ENCODE data around the gene RHOB.
"Not testable (repeated sequence)": the region's sequence is repeated elsewhere in the genome, so short reads cannot be mapped to it uniquely, and the experiment has no call there.

The RHOB gene

GRCh38 chr2:20422402-20423271 lies 24.2 kb upstream of the RHOB start:
- DNase-seq: no peak

DNA sequence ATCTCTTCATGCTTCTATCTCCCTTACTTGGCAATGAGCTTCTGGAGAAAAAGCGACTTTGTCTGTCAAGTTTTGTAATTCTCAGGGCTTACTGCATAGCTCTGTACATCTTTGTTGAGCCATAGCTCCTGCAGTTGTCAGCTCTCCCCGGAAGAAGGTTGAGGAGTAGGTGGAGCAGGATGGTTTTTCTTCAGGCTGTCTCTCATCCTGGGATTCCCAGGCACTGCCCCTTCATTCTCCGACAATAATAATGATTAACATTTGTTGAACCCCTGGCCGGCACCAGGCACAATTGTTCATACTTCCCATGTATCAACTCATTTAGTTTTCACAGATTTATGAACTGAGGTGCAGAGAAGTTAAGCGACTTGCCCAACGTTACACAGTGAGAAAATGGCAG lies 23.5 kb upstream of the RHOB start:
- DNase-seq: no peak

- no peak for DNase-seq
These were observed 23.0 kb upstream of the RHOB start for GRCh38 chr2:20423847-20424246.

GRCh38 chr2:20424300-20425290 lies 22.3 kb upstream of the RHOB start:
- DNase-seq: no peak

DNA sequence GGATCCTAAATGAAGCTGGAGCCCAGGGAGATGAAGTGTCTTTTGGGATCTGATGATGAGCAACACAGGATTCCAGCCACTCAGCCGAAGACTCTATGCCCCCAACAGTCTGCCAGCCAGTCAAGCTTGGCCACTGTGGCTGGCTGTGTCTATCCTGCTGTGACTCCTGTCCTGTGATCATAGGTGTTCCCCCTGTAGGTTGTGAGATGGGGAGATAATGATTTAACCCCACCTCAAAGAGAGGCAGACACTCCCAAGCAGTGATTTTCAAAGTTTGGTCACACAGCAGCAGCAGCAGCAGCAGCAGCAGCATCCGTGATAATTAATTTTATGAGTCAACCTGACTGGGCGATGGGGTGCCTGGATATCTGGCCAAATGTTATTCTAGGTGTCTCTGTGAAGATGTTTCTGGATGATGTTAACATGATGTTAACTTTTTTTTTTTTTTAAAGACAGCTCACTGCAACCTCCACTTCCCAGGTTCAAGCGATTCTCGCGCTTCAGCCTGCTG lies 21.4 kb upstream of the RHOB start:
- DNase-seq: no peak

DNA sequence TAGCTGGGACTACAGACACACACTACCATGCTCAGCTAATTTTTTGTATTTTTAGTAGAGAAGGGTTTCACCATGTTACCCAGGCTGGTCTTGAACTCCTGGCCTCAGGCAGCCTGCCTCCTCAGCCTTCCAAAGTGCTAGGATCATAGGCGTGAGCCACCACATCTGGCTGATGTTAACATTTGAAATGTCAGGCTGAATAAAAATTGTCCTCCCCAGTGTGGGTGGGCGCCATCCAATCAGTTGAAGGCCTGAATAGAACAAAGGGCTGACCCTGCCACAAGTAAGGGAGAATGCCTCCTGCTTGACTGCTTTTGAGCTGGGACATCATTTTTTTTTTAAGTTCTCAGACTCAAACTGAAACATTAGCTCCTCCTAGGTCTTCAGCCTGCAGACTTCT lies 21.0 kb upstream of the RHOB start:
- DNase-seq: no peak

GRCh38 chr2:20427931-20428526 lies 18.8 kb upstream of the RHOB start:
- DNase-seq: no peak

GRCh38 chr2:20428717-20429490 lies 18.0 kb upstream of the RHOB start:
- no peak for DNase-seq

GRCh38 chr2:20429528-20429927 lies 17.3 kb upstream of the RHOB start:
- no peak for DNase-seq

DNA sequence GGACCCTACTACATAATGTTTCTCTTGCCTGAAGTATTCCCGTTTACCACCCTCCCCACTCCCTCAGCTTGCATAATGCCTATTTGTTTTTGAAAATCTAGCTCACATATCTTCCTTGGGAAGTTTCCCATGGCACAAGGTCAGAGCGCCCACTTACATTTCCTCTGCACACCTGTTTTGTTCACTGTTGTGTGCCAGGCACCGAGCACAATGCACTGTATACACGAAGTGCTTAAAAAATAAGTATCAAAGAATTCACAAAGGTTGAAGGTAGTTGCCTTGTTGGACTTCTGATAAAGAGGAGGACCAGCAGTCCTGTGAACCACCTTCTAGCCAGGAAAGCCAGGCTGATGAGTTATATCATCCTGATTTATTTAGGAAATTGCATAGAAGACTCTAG lies 16.8 kb upstream of the RHOB start:
- no peak for DNase-seq

DNA sequence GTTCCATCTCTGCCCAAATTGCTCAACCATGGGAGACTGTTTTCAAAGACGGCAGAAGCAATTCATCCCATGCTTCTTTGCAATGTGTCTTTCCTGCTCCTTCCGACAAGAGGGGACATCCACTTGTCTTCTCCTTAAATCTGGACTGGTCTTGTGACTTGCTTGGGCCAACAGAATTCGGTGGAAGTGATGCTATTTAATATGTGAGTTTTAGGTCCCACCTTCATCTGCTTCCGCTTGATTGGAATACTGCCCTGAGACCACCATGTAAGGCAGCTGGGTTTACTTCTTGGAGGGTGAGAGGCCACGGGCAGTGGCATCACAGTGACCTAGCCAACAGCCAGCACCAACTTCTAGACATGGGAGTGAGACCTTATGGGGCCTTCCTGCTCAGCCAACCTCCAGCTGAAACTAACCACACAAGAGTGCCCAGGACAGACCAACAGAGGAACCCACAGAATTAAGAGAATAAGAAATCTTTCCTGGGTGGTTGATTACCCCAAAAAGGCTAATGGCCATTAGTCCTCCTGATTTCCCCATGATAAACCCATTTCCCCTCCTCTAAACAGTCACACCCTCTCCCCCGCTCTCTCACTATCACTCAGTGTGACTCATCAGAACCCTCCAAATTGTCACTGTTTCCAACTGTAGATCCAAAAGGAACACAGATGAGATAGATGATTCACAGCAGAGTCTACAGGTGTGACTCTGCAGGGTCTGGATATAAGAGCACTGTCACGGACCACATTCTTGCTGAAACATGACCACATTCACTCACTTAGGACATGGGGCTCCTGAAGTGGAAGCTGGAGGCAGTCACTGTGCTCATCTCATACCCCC lies 16.2 kb upstream of the RHOB start:
- no peak for DNase-seq

GRCh38 chr2:20431301-20431698 lies 15.6 kb upstream of the RHOB start:
- DNase-seq: no peak

GRCh38 chr2:20431772-20432171 lies 15.1 kb upstream of the RHOB start:
- DNase-seq: no peak

- no peak for DNase-seq
These were observed 14.2 kb upstream of the RHOB start for GRCh38 chr2:20432714-20433113.

- DNase-seq: no peak
These were observed 13.6 kb upstream of the RHOB start for GRCh38 chr2:20433249-20433648.

- no peak for DNase-seq
These were observed 12.8 kb upstream of the RHOB start for GRCh38 chr2:20433946-20434553.

- no peak for DNase-seq
These were observed 12.1 kb upstream of the RHOB start for GRCh38 chr2:20434588-20435294.

DNA sequence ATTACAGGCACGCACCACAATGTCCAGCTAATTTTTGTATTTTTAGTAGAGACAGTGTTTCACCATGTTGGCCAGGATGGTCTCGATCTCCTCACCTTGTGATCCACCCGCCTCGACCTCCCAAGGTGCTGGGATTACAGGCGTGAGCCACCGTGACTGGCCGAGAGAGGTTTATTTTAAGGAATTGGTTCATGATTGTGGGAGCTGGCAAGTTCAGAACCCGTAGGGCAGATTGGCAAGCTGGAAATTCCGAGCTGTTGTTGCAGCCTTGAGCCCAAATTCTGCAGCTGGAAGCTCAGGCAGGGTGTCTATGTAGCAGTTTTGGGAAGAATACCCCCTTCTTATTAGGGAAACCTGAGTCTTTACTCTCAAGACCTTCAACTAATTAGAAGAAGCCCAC lies 11.4 kb upstream of the RHOB start:
- not testable (repeated sequence) for DNase-seq

DNA sequence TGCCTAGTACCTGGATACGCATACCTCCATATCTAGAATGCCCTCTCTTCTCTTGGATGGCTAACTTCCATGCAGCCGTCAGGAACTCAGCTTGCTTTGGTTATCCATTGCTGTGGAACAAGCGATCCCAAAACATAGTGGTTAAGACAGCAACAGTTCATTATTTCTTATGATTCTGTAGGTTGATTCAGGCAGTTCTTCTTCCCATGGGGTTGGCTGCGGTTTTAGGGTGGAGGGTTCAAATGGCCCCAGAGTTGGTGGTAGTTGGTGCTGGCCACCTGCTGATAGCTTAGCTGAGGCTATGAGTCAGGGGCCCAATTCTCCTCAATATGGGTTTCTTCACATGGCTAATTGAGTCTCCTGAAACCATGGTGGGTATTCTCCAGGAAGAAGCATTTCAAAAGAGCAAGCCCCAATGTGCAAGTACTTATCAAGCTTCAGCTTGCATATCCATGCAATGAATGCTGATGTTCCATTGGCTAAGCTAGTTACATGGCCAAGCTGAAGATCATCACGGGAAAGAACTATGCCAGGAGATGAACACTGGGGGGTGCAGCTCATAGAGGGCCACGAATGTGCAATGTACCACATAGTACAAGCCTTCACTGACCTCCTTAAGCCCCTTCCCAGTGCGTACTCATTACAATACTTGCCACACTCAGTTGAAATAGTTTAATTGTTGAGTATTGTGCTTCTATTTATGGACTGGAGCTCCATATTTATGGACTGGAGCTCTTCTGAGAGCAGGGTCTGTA lies 10.0 kb upstream of the RHOB start:
- no peak for DNase-seq
